Activated T-cell treated with anti-CD3 and anti-CD28 coated beads for 48 hours (primary cell): Measurements from ENCODE around the gene TRIM67.
"Not testable (repeated sequence)": the region's sequence is repeated elsewhere in the genome, so short reads cannot be mapped to it uniquely, and the experiment has no call there.

ENCODE experiments used
- DNase-seq: peaks from one replicate; pipeline ENCODE4 v3.0.0-alpha.2; 2020; ENCODE audit warnings: low read depth

The TRIM67 gene

DNA sequence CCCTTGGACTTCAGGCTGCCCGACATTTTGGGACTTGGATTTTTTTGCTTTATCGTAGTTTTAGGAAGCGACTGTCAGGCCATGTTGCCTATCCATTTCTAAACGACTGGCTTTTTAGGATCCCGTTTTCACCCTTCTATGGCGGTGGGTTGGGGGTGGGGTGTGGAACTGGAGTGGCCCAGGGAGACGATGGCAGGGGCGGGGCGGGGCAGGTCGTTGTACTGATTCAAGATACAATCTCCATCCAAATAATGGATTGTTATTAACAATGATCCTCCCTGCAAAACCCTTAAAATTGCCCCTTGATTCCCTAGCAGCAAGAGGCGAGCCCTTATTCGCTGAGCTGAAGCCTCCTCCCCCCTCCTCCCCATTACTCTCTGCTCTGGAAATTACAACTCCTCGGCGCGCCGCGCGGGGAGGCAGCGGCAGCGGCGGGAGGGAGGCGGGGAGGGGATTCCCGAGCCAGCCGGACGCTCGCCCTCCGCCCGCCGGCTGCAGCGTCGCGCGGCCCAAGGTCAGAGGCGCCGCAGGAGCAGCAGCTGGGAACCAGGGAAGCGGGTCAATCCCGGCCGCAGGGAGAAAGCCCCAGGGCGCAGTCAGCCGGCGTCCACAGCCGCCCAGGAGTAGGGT is at the start of gene TRIM67:
Gene TRIM67 (plus strand): TSS at position 392 of the 630 bp plus-strand sequence. CDS start 912 bp downstream, outside the sequence.
- DNase-seq, result no peak

DNA sequence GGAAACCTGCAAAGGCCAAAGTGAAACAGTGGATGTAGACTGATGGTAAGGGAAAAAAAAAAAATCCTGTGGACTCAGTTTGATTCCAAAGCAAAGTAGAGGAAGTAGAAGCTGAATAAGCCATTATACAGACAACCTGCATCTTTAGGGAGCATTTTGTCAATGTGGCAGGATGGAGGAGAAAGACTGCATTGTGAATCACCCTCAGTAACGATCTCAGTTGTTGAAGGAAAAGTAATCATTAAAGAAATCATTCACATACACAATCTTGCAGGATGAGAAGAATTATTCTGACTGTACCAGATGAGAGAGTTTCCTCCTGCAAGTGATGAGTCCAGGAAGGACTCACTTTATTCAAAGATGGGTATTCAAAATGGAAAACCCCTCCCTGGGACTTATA is 45.1 kb upstream of the TRIM67 start:
- DNase-seq, result no peak

DNA sequence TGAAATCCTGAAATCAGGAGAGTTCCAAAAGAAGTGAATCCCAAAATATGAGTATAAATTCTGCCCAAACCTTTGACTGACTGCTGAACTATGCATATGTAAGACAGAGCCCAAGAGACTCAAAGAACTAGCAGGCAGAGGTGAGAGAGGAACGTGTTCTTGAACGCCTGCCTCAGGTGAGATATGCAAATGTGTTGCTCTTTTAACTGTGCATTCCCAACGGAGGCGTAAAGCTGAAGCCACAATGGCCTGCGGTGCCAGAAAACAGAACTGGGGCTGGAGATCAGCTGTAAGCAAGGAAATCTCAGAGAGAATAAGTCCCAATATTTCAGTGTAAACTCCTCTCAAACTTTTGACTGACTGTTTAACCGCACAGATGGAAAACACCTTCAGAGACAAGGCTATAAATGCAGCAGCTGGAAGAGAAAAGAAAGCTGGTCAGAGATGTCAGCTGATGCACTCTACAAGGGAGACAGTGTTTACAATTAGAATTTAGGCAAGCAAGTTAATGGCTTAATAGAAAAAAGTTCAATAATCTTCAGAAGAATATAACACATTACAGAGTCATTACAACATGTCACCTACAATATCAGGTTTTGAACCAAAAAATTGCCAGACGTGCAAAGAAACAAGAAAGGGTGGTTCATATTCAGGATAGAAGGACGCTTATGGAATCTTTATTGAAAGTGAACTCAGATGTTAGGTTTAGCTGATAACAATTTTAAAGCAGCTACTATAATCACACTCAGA is 43.0 kb upstream of the TRIM67 start:
- DNase-seq, result no peak

DNA sequence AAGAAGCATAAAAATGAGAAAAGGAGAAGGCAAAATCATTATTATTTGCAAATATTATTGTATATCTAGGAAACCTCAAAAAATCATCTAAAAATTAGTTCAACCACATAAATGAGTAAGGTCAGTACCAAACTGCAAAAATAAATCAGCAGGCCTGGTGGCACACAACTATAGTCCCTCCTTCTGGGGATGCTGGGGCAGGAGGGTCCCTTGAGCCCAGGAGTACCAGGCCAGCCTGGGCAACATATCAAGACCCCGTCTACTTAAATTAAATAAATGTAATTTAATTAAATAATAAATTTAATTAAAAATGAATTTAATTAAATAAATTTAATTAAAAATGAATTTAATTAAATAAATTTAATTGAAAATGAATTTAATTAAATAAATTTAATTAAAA is 40.3 kb upstream of the TRIM67 start:
- DNase-seq, result no peak

DNA sequence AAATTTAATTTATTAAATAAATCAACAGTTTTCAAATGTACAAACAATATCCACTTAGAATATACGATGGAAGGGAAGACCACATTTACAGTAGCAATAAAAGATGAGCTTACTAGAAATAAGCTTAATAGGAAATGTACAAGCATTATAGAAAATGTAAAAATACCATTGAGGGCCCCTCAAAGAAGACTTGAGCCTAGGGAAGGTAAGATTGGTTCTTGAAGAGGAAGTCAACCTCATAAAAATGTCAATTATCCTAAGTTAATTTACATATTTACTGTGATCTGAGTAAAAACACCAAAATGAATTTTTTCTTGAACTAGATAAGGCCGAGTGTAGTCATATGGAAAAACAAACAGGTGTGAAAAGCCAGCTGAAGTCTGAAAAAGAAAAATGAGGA is 39.7 kb upstream of the TRIM67 start:
- DNase-seq, result no peak

DNA sequence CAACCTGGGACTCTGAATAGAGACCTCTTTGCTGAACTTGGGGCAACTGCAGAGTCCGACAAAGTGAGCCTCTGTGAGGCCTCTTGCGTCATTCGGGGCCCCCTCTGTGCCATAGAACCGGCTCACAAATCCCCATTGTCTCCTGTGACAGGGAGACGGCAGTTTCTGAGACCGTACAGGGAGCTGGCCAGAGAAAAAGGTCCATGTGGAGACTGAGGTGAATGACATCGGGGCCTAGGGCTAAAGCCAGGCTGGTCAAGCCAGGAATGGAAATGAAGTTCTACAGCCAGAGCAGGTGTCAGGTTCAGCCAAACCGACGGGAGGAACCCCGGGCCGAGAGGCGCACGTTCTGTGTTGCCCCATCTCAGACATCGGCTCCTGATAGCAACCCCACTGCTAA is 37.1 kb upstream of the TRIM67 start:
- no peak for DNase-seq

DNA sequence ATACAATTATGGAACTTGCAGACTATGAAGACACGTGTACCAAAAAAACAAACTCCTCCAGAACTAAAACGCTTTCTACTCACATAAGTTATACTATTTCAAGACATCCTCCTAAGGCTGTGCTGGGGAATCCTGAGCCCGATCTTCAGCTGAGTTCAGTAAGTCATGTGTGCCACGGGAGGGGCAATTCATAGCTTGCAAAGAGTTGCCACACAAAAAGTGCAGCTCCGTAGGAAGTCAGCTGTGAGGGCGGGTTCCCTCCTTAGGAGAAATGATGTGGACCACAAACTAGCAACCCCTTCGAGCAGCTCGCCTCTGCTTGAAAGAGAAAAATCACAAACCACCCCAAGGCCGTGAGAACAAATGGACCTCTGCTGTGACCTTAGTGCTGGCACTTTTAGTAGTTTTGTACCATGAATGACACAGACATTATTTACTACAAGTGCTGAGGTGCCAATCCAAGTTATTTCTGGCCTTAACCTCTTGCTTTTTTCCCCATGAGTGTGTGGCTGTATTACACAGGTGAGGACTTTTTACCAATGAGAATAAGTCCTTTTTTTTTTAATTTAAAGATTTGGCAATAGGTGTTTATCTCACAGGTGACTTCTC is 35.8 kb upstream of the TRIM67 start:
- no peak for DNase-seq

DNA sequence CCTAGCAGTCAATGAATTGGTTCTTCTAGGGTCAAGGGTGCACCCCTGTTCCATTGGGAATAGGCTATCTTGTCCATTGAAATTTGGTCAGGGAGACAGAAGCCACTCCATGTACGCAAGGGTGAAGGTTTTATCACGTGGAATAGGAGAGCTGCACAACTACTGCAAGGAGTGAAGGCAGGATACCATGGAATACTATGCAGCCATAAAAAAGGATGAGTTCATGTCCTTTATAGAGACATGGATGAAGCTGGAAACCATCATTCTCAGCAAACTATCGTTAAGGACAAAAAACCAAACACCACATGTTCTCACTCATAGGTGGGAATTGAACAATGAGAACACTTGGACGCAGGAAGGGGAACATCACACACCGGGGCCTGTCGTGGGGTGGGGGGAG is 34.8 kb upstream of the TRIM67 start:
- not testable (repeated sequence) for DNase-seq

DNA sequence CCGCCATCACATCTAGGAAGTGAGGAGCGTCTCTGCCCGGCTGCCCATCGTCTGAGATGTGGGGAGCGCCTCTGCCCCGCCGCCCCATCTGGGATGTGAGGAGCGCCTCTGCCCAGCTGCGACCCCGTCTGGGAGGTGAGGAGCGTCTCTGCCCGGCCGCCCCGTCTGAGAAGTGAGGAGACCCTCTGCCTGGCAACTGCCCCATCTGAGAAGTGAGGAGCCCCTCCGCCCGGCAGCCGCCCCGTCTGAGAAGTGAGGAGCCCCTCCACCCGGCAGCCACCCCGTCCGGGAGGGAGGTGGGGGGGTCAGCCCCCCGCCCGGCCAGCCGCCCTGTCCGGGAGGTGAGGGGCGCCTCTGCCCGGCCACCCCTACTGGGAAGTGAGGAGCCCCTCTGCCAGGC is 33.4 kb upstream of the TRIM67 start:
- not testable (repeated sequence) for DNase-seq

DNA sequence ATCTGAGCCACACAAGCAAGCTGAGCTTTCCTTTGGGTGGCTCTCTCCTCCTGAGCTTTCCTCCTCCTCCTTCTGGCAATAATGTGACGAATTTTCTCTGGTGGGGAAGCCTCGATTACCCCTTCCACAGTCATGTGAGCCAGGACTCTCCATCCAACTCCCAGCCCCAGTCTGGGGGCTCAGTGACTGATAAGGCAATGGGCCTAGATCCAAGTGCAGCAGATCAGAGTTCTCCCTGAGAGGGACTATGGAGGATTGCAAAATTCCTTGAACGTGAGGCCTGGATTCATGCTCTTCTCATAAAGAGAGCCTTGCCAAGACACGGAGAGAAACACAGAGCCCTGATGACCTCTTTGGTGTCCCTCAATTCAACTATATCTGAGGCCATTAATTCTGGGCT is 31.3 kb upstream of the TRIM67 start:
- DNase-seq, result no peak

DNA sequence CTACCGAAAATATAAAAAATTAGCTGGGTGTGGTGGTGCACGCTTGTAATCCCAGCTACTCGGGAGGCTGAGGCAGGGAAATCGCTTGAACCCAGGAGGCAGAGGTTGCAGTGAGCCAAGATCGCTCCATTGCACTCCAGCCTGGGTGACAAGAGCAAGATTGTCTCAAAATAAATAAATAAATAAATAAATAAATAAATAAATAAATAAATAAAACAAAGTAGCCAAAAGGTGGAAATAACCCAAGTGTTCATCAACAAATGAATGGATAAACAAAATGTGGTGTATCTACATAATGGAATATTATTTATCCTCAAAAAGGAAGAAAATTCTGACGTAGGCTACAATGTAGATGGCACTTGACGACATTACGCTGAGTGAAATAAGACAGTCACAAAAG is 29.3 kb upstream of the TRIM67 start:
- not testable (repeated sequence) for DNase-seq

DNA sequence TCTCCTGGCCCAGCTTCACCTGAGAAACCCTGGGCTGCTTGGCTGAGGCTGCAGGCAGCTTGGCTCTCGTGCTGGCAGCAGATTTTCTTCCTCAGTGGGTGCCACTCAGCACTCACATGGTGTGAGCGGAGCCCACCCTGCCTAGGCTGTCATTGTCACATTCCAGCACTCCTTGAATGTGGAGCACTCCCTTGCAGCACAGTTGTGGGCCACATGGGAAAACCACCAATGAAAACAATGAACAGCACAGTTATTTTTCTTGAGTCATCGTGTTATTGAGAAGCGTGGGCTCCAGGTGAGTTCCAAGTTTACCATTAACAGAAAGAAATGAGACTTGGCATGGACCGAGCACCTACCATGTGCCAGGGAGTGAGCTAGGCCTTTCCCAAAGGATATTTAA is 27.2 kb upstream of the TRIM67 start:
- DNase-seq, result no peak

DNA sequence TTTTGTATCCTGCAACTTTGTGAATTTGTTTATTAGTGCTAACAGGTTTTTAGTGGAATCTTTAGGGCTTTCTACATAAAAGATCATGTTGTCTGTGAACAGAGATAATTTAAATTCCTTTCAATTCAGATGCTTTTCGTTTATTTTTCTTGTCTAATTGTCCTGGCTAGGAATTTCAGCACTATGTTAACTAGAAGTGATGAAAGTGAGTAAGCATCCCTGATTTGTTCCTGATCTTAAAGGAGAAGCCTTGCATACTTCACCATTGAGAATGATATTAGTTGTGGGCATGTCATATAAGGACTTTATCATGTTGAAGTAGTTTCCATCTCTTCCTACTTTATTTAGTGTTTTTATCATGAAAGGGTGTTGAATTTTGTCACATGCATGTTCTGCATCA is 23.6 kb upstream of the TRIM67 start:
- no peak for DNase-seq

DNA sequence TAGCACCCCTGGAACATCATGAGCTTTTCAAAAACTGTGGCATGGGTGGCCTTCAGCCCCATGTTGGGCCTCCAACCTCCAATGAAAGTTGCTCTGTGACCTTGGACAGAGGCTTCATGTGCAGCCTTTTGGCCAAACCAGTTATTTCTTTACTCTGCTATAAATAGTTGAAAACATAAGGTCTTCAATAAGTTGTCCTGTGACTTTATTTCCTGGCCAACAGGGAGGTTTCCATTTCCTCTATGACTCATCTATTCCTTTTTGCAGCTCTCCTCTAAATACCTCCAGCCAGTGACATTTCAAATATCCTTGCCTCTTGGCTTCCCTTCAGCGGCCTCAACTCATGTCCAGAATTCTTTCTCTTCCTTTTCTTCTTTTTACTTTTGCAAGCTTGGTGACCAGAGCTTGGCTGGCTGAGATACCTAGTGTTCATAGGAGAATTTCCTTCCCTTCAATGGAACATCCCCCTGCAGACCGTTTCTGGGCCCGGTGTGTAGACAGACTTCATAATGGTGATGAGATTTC is 22.7 kb upstream of the TRIM67 start:
- no peak for DNase-seq

DNA sequence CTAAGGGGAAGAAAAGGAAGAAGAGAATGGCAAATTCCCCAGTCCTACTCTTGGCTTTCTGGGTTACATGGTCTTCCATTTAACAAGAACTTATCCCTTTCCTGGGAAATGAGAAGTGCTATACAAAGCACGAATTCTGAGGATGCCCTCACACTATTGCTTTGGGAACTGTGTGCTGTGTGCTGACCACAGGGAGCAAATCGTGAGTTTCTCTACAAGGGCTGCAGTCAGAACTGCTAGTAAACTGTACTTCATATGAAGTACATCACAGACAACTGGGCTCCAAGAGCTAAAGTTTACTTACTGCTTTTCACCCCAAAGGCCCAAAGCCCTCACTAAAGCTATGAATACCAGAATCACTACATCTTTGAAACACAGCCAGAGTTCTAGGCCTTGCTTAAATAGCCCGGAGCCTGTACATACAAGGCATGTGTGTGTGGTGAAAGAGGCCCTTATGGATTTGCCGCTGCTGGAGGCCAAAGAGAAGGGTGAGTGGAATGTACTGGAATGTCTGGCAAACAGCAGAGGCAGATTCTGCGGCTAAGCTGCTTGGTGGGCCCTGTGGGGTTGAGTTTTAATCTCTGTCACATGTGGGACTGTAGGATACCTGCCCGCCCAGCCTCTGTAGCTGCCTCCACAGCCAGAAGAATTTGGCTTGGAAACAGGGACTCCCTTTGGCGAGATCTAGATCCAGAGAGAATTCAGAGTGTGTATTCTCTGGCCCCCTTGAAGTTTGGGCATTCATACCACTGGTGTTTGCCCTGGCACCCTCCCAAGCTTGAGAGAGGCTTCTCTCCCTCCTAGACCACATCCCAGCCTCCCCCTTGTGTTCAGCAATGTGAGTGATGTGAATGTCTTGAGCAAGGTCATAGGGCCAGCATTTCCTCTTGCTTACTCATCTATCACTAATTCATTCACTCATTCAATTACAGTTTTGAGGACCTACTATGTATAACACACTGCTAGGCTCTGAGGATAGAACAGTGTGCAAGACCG is 21.9 kb upstream of the TRIM67 start:
- DNase-seq, result no peak

DNA sequence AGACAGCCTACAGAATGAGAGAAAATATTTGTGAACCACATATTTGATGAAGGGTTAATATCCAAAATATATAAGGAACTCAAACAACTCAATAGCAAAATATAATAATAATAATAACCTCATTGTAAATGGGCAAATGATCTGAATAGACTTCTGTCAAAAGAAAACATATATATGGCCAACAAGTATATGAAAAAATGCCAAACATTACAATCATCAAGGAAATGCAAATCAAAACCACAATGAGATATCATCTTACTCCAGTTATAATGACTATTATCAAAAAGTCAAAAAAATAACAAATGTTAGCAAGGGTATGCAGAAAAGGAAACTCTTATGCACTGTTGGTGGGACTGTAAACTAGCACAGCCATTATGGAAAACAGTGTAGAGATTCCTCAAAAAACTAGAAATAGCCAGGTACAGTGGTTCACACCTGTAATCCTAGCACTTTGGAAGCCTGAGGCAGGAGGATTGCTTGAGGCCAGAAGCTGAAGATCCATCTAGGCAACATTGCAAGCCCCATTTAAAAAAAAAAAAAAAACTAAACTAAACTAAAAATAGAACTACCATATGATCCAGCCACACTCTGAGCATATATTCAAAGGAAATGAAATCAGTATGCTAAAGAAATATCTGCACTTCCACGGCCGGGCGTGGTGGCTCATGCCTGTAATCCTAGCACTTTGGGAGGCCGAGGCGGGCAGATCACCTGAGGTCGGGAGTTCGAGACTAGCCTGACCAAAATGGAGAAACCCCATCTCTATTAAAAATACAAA is 17.3 kb upstream of the TRIM67 start:
- no peak for DNase-seq

DNA sequence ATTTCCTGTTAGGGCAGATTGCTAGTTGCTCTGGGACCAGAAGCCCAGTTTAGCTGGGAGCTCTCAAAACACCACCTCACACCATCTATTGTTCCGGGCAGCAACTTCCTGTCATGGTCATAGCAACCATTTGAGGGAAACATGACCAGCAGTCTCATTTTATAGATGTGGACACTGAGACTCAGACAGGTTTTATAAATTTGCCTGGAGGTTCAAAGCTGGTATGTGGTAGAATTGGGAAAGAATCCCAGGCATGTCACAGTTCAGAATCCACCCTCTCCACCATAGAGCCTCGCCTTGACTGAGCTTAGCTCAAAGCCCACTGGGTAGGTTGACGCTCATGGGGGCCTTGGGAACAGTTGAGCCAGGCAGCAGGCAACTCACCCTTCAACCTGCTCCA is 14.0 kb upstream of the TRIM67 start:
- DNase-seq, result no peak

DNA sequence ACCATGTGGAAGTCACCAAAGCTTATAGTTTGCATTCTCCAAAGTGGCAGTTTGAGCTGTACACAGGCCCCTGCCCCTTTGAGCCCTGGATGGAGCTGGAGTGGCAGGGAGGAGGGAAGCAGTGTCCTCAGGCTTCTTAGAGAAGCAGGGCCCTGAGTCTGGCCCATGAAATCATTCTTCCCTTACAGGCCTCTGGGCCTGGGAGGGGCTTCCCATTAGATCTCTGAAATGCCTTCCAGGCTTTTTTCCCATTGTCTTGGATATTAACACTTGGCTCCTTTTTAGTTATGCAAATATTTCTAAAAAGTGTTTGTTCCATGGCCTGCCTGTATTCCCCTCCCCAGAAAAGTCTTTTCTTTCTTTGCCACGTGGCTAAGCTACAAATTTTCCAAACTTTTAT is 10.0 kb upstream of the TRIM67 start:
- DNase-seq, result no peak

DNA sequence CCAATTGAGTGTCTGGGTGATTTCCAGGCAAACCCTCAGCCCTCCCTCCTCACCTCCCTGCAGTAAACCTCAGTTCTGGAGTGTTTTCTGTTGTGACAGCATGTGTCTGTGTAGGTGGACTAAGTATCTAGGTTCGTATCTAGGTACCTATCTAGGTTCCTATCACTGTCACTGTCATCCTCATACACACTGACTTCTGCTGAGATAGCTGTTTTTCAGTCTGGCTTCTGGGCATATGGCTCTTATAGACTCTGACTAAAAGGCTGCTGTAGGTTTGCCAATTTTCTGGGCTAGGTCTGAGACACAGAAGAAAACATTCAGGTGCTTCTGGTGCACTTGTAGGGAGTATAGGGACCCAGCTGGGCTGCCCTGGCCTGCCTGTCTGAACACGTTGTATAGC is 8.1 kb upstream of the TRIM67 start:
- no peak for DNase-seq

DNA sequence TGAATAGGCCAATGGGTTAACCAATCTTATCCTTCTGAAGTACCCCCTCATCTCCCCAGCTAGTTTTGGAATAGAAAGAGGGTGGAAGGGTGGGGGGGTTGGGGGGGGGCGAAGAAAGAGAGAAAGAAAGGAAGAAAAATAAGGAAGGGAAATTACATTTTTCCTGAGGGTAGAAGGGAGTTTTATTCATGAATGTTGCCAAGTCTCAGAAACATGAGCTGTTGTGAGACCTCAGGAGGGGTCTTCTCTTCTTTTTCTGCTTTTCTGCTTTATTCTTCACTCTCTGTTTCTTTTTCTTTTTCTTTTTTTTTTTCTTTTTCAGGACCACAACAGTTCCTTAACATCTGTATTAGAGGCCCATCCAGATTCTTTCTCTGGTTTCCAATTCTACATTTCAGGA is 6.0 kb upstream of the TRIM67 start:
- no peak for DNase-seq

DNA sequence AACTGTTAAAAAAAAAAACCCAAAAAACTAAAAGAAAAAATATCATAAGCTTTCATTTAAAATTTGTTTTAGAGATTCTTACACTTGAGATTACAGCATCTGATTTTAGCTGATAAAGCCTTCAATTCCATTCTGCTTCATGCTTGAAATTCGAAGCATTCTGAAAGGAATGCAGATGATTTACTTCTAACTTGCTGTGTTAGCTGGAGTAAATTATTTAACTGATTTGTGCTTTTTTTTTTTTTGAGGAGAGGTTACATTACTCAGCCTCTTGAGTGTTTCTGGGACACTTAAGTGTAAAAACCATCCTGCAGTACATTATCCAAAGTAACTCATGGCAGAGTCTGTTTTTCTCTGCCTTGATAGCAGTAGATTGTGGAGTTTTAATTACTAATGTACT is 4.5 kb upstream of the TRIM67 start:
- no peak for DNase-seq
